HepG2 (cell line): Measurements from ENCODE around the gene CEACAM5. TPM values are rescaled to one million over a fixed set of nuclear protein-coding genes. Genes with fewer than 3 reads are reported as not detected.

Experiments used
- ATAC-seq: fragments of 200-7000 bp; cut with Tn5 transposase; 3 replicates; pipeline ENCODE4 v1.9.1; 2020; ENCODE audit warnings: mild to moderate bottlenecking, moderate library complexity
- BruUV-seq: library from RNA; stranded (reverse); fragments of 400-500 nt; replicated peaks from 2 replicates; lab custom pipeline; 2021; lab: Mats Ljungman, UMichigan
- CTCF ChIA-PET: fragments of 300-600 bp; formaldehyde crosslinking; extraction: SDS; loops from one replicate; lab custom pipeline; 2021; ENCODE audit warnings: low total read pairs, inconsistent platforms, low intra/inter-chr PET ratio; lab: Yijun Ruan, JAX
- POLR2A ChIA-PET: fragments of 350-600 bp; sonication (Branson Sonifier 250); formaldehyde crosslinking; loops from one replicate; lab custom pipeline; 2020; ENCODE audit warnings: antibody characterized with exemption, inconsistent platforms; lab: Yijun Ruan, JAX
- DNase-seq: peaks from one replicate; pipeline ENCODE4 v3.0.0-alpha.2; 2015; ENCODE audit warnings: low spot score
- FAIRE-seq: peaks from 3 replicates; lab custom pipeline; 2011; peaks lifted over from hg19 to GRCh38; lab: Jason Lieb, UNC
- H2AFZ ChIP-seq: one replicate; pipeline ENCODE4 v1.6.1; 2011; ENCODE audit warnings: low read length, inconsistent platforms
- H3K27ac ChIP-seq: fragments of 300-600 bp; 3 replicates; pipeline ENCODE4 v1.8.0; 2011; ENCODE audit warnings: mixed run types, mild to moderate bottlenecking, mixed read lengths, low read length, inconsistent platforms; ENCODE audit not compliant: insufficient read depth; ENCODE audit errors: extremely low read length
- H3K27me3 ChIP-seq, 2 experiments: fragments of 200-600 bp in 1 of 2; 2 replicates in 1 of 2; 3 replicates in 1 of 2; pipeline versions ENCODE4 v1.6.0 to v1.8.0; 2011; ENCODE audit warnings: low read length in 2 of 2, mild to moderate bottlenecking in 2 of 2, moderate library complexity in 2 of 2, inconsistent platforms in 1 of 2; ENCODE audit not compliant: insufficient read depth in 2 of 2, control insufficient read depth in 1 of 2
- H3K36me3 ChIP-seq, 2 experiments: fragments of 200-600 bp in 1 of 2; replicated peaks in 1 of 2; 2 replicates in 1 of 2; 3 replicates in 1 of 2; pipeline versions ENCODE4 v1.5.1 to v1.8.0; 2011; ENCODE audit warnings: low read length in 2 of 2, inconsistent platforms in 1 of 2; ENCODE audit not compliant: insufficient read depth in 2 of 2, control insufficient read depth in 1 of 2
- H3K4me1 ChIP-seq: 2 replicates; pipeline ENCODE4 v1.5.1; 2012; ENCODE audit warnings: low read length, inconsistent platforms; ENCODE audit not compliant: insufficient read depth
- H3K4me2 ChIP-seq: 2 replicates; pipeline ENCODE4 v1.6.0; 2011; ENCODE audit warnings: low read depth, low read length, inconsistent platforms
- H3K4me3 ChIP-seq, 3 experiments: fragments of 200-600 bp in 1 of 3; sonication (generic), shearing (Covaris generic) in 1 of 3; replicated peaks in 1 of 3; 2 replicates each; pipeline ENCODE4 v1.5.1; 2011 to 2016; ENCODE audit warnings: low read length in 3 of 3, inconsistent platforms in 2 of 3, low read depth in 2 of 3, mild to moderate bottlenecking in 2 of 3, control low read depth in 1 of 3, mixed read lengths in 1 of 3; ENCODE audit not compliant: insufficient read depth in 1 of 3
- H3K79me2 ChIP-seq: one replicate; pipeline ENCODE4 v1.6.1; 2011; ENCODE audit warnings: low read length, inconsistent platforms; ENCODE audit not compliant: insufficient read depth
- H3K9ac ChIP-seq: 2 replicates; pipeline ENCODE4 v1.6.0; 2011; ENCODE audit warnings: mild to moderate bottlenecking, low read depth, low read length, inconsistent platforms; ENCODE audit not compliant: insufficient read depth
- H3K9me3 ChIP-seq: 2 replicates; pipeline ENCODE4 v1.5.1; 2012; ENCODE audit warnings: mild to moderate bottlenecking, low read length
- H4K20me1 ChIP-seq: 2 replicates; pipeline ENCODE4 v1.6.0; 2011; ENCODE audit warnings: inconsistent platforms, mild to moderate bottlenecking, low read length, moderate library complexity; ENCODE audit not compliant: insufficient read depth
- AKAP8 ChIP-seq: sonication (generic); formaldehyde crosslinking; IDR thresholded peaks from 2 replicates; pipeline ENCODE4 v1.5.1; 2020; ENCODE audit warnings: mild to moderate bottlenecking, missing genetic modification reagents
- CREB3 ChIP-seq: sonication (generic); formaldehyde crosslinking; IDR thresholded peaks from 2 replicates; pipeline ENCODE4 v1.5.0; 2020; ENCODE audit warnings: missing genetic modification reagents
- DBP ChIP-seq: sonication (generic); formaldehyde crosslinking; IDR thresholded peaks from 2 replicates; pipeline ENCODE4 v1.4.0; 2020; ENCODE audit warnings: missing genetic modification reagents; ENCODE audit errors: not compliant biosample characterization
- DPF2 ChIP-seq: sonication (generic); formaldehyde crosslinking; IDR thresholded peaks from 2 replicates; pipeline ENCODE4 v1.4.0; 2020; ENCODE audit warnings: mild to moderate bottlenecking, low read depth, missing genetic modification reagents, borderline replicate concordance
- FOXK2 ChIP-seq: fragments of 450-650 bp; IDR thresholded peaks from 2 replicates; pipeline ENCODE4 v1.6.1; 2016
- MED1 ChIP-seq: sonication (generic); formaldehyde crosslinking; IDR thresholded peaks from 2 replicates; pipeline ENCODE4 v1.4.0; 2020; ENCODE audit warnings: missing genetic modification reagents
- MIER2 ChIP-seq: IDR thresholded peaks from 2 replicates; pipeline ENCODE4 v1.6.1; 2016; ENCODE audit warnings: missing biosample characterization, missing genetic modification reagents
- MLLT10 ChIP-seq: sonication (generic); formaldehyde crosslinking; IDR thresholded peaks from 2 replicates; pipeline ENCODE4 v1.4.0; 2020; ENCODE audit warnings: missing genetic modification reagents
- MLXIP ChIP-seq: sonication (generic); formaldehyde crosslinking; IDR thresholded peaks from 2 replicates; pipeline ENCODE4 v1.9.0; 2021; ENCODE audit warnings: missing genetic modification reagents, borderline replicate concordance
- MYC ChIP-seq: sonication (generic); formaldehyde crosslinking; IDR thresholded peaks from 2 replicates; pipeline ENCODE4 v1.9.0; 2021; ENCODE audit warnings: missing genetic modification reagents, borderline replicate concordance
- NFE2 ChIP-seq: sonication (generic); formaldehyde crosslinking; IDR thresholded peaks from 2 replicates; pipeline ENCODE4 v1.4.0; 2020; ENCODE audit warnings: missing genetic modification reagents
- SETDB1 ChIP-seq: sonication (generic); formaldehyde crosslinking; IDR thresholded peaks from 2 replicates; pipeline ENCODE4 v1.5.1; 2020; ENCODE audit warnings: missing genetic modification reagents, mild to moderate bottlenecking, borderline replicate concordance
- SRSF9 ChIP-seq: fragments of 200-400 bp; formaldehyde crosslinking; IDR thresholded peaks from 2 replicates; pipeline ENCODE4 v1.6.1; 2018; ENCODE audit warnings: borderline replicate concordance, mild to moderate bottlenecking, low read depth, low read length; ENCODE audit not compliant: insufficient read depth, poor library complexity, severe bottlenecking
- TCF7 ChIP-seq: sonication (generic); IDR thresholded peaks from 2 replicates; pipeline ENCODE4 v1.6.1; 2016; ENCODE audit warnings: antibody characterized with exemption, low read depth
- ZNF260 ChIP-seq: sonication (generic); formaldehyde crosslinking; IDR thresholded peaks from 2 replicates; pipeline ENCODE4 v1.4.0; 2020; ENCODE audit warnings: missing genetic modification reagents, low read depth, mild to moderate bottlenecking, borderline replicate concordance
- ZNF354B ChIP-seq: sonication (generic); formaldehyde crosslinking; IDR thresholded peaks from 2 replicates; pipeline ENCODE4 v1.8.0; 2022; ENCODE audit warnings: mild to moderate bottlenecking, missing genetic modification reagents
- ZNF788 ChIP-seq: sonication (generic); formaldehyde crosslinking; IDR thresholded peaks from 2 replicates; pipeline ENCODE4 v1.5.0; 2020; ENCODE audit warnings: mild to moderate bottlenecking, missing genetic modification reagents, borderline replicate concordance
- WGBS: methylation state at CpG from one replicate; pipeline ENCODE4 v1.1.6; 2017; ENCODE audit warnings: low lambda C conversion rate; 5-methylcytosine and 5-hydroxymethylcytosine counted together
- in situ Hi-C: cut with HindIII; loops from 2 replicates; pipeline ENCODE4 v1.10.0; 2017; ENCODE audit warnings: low pct_unique_long_range_greater_than_20kb; ENCODE audit not compliant: extremely low pct_ligation_motif_present
- intact Hi-C: fragments of 100-400 bp; cut with micrococcal nuclease; formaldehyde crosslinking; loops from one replicate; pipeline ENCODE4 v1.10.0; 2022; ENCODE audit not compliant: unreplicated experiment
- polyA plus RNA-seq, 8 experiments: library from polyadenylated mRNA; depleted of rRNA in 3 of 8; stranded (reverse) in 7 of 8; unstranded in 1 of 8; fragments of >200 nt; fragmentation: Illumina TruSeq in 4 of 8; extraction: Trizol in 4 of 8; gene quantifications; 2 replicates each; pipeline versions ENCODE4 v1.2.1 to v1.2.3, GENCODE V29; 2011 to 2016; ENCODE audit warnings: low read depth in 4 of 8, missing spikeins in 1 of 8, mixed read lengths in 1 of 8; ENCODE audit not compliant: insufficient read depth in 1 of 8
- total RNA-seq, 5 experiments: library from RNA; depleted of rRNA; stranded (reverse); fragments of >200 nt; fragmentation: Illumina TruSeq; extraction: Trizol; gene quantifications; 2 replicates each; pipeline ENCODE4 v1.2.3, GENCODE V29; 2016; ENCODE audit warnings: low read depth in 1 of 5

Gene CEACAM5
- total and polyA plus RNA-seq, 2 of the 13 experiments (the other 11 are each of a cell fraction or from before 2014, with no cell fraction given): not detected

- TF ChIP-seq MLXIP (CRISPR knock-in tag): no peak
- no peak for TF ChIP-seq AKAP8 (CRISPR knock-in tag)
Measured at GRCh38 chr19:41699231-41699967, 9.0 kb upstream of the CEACAM5 start (continued).

- DNase-seq (no peak), FAIRE-seq (no peak), ATAC-seq (no peak)
- H3K79me2 ChIP-seq: no peaks in the 10 kb centered on the region
- BruUV-seq: no TSS peak
- 0 out of 2 replicates have a peak, but pooled peaks cover 3% of the 10 kb centered on the region for H4K20me1 ChIP-seq
- no peak overlapping the region for H3K9ac ChIP-seq
- H3K4me1 ChIP-seq: no peaks in the 10 kb centered on the region
- H3K36me3 ChIP-seq: no peaks in the 10 kb centered on the region
- 0% methylated on average over 2 of the region's 2 CpGs for WGBS
- H3K9me3 ChIP-seq: no peaks in the 10 kb centered on the region
- no peak overlapping the region for H3K4me2 ChIP-seq
- CTCF ChIA-PET: no interaction called here
- no peak overlapping the region for H3K27ac ChIP-seq
- TF ChIP-seq NFE2 (CRISPR knock-in tag): no peak
- no peak for TF ChIP-seq ZNF260 (CRISPR knock-in tag)
- no peak for TF ChIP-seq CREB3 (CRISPR knock-in tag)
- TF ChIP-seq MIER2 (CRISPR knock-in tag): no peak
- TF ChIP-seq TCF7: no peak
- TF ChIP-seq MYC (CRISPR knock-in tag): no peak
- no peak for TF ChIP-seq FOXK2
- TF ChIP-seq DPF2: no peak
- no peak for TF ChIP-seq ZNF788 (CRISPR knock-in tag)
- no peak for TF ChIP-seq SRSF9
- TF ChIP-seq DBP (CRISPR knock-in tag): no peak
- no peak for TF ChIP-seq MLLT10 (CRISPR knock-in tag)
- no peak for TF ChIP-seq MED1
- TF ChIP-seq SETDB1 (CRISPR knock-in tag): no peak
- TF ChIP-seq ZNF354B: no peak
- TF ChIP-seq, all 625 proteins: peak for 0
- in situ Hi-C loops: no loop called here
- POLR2A ChIA-PET: no interaction called here
- Histone ChIP-seq H3K4me3 (no peak overlapping the region), H3K27me3 (peaks cover 0 to 4% of the 10 kb centered on the region in 2 experiments; a peak in 1 of 5 replicates), H2AFZ (no peak overlapping the region)
- intact Hi-C loops: no loop called here
Measured at GRCh38 chr19:41699968-41700323, 8.5 kb upstream of the CEACAM5 start.
